ENCODE data around the gene GRIK1. TPM values are rescaled to one million over a fixed set of nuclear protein-coding genes. Genes with fewer than 3 reads are reported as not detected.

Gene GRIK1
- polyA plus RNA-seq, 1 donor from 2014 or later: 8.7 TPM

DNA sequence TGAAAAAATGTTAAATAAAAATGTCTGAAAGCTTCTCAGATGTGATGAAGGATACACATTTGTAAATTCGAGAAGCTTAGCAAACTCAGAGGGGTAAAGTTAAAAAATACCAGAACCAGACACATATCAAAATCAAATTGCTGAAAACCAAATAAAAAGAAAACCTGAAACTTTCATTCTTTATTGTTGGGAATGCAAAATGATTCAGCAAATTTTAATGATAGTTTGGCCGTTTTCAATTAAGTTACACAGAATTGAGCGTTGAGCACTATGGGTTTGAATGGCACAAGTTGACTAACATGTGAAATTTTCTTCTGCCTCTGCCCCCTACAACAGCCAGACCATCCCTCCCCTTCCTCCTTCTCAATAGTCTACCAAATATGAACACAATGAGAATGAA lies 33.5 kb upstream of the GRIK1 start:
- H3K9me2 ChIP-seq (ENCODE audit: insufficient read depth, low read length): no peaks in the 10 kb centered on the region
- no peaks in the 10 kb centered on the region for H3K9me3 ChIP-seq (ENCODE audit: low read length)
- no peak overlapping the region for H3K27ac ChIP-seq (ENCODE audit: low read length)
- H3F3A ChIP-seq (ENCODE audit: insufficient read depth, low read length, poor library complexity, severe bottlenecking): no peaks in the 10 kb centered on the region
- H3K27me3 ChIP-seq (ENCODE audit: insufficient read depth, low read depth, low read length): no peaks in the 10 kb centered on the region
- no peaks in the 10 kb centered on the region for H4K20me1 ChIP-seq (ENCODE audit: insufficient read depth)
- no peaks in the 10 kb centered on the region for H3K79me2 ChIP-seq (replicated peaks; ENCODE audit: insufficient read depth, low read length)
- TF ChIP-seq, protein P1, sequence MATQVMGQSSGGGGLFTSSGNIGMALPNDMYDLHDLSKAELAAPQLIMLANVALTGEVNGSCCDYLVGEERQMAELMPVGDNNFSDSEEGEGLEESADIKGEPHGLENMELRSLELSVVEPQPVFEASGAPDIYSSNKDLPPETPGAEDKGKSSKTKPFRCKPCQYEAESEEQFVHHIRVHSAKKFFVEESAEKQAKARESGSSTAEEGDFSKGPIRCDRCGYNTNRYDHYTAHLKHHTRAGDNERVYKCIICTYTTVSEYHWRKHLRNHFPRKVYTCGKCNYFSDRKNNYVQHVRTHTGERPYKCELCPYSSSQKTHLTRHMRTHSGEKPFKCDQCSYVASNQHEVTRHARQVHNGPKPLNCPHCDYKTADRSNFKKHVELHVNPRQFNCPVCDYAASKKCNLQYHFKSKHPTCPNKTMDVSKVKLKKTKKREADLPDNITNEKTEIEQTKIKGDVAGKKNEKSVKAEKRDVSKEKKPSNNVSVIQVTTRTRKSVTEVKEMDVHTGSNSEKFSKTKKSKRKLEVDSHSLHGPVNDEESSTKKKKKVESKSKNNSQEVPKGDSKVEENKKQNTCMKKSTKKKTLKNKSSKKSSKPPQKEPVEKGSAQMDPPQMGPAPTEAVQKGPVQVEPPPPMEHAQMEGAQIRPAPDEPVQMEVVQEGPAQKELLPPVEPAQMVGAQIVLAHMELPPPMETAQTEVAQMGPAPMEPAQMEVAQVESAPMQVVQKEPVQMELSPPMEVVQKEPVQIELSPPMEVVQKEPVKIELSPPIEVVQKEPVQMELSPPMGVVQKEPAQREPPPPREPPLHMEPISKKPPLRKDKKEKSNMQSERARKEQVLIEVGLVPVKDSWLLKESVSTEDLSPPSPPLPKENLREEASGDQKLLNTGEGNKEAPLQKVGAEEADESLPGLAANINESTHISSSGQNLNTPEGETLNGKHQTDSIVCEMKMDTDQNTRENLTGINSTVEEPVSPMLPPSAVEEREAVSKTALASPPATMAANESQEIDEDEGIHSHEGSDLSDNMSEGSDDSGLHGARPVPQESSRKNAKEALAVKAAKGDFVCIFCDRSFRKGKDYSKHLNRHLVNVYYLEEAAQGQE (IDR thresholded peaks at IDR 0.05; ENCODE audit: borderline replicate concordance): no peak
- no peak for TF ChIP-seq EZH2 (IDR thresholded peaks at IDR 0.05; ENCODE audit: borderline replicate concordance, insufficient read depth, low read length, poor library complexity, severe bottlenecking)
- TF ChIP-seq, protein P2, sequence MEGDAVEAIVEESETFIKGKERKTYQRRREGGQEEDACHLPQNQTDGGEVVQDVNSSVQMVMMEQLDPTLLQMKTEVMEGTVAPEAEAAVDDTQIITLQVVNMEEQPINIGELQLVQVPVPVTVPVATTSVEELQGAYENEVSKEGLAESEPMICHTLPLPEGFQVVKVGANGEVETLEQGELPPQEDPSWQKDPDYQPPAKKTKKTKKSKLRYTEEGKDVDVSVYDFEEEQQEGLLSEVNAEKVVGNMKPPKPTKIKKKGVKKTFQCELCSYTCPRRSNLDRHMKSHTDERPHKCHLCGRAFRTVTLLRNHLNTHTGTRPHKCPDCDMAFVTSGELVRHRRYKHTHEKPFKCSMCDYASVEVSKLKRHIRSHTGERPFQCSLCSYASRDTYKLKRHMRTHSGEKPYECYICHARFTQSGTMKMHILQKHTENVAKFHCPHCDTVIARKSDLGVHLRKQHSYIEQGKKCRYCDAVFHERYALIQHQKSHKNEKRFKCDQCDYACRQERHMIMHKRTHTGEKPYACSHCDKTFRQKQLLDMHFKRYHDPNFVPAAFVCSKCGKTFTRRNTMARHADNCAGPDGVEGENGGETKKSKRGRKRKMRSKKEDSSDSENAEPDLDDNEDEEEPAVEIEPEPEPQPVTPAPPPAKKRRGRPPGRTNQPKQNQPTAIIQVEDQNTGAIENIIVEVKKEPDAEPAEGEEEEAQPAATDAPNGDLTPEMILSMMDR (IDR thresholded peaks at IDR 0.05; ENCODE audit: poor library complexity, severe bottlenecking): no peak
- no peak for TF ChIP-seq MXI1 (conservative IDR thresholded peaks at IDR 0.05; ENCODE audit: poor library complexity, severe bottlenecking)
- no peak for TF ChIP-seq RAD21 (conservative IDR thresholded peaks at IDR 0.05)
- no peak for TF ChIP-seq POLR2AphosphoS5 (IDR thresholded peaks at IDR 0.05)
- TF ChIP-seq TAF1 (IDR thresholded peaks at IDR 0.05; ENCODE audit: low read depth): no peak
- TF ChIP-seq SMC3 (conservative IDR thresholded peaks at IDR 0.05; ENCODE audit: poor library complexity): no peak
- no peak for TF ChIP-seq EP300 (conservative IDR thresholded peaks at IDR 0.05; ENCODE audit: poor library complexity, severe bottlenecking)
- no peak overlapping the region for H3K4me3 ChIP-seq (ENCODE audit: low read length)
- no peak overlapping the region for H2AFZ ChIP-seq (ENCODE audit: low read depth, low read length)
- no peak overlapping the region for H3K4me2 ChIP-seq (ENCODE audit: low read length)
- H3K9ac ChIP-seq (ENCODE audit: low read length): no peak overlapping the region
- no peaks in the 10 kb centered on the region for H3K36me3 ChIP-seq (ENCODE audit: insufficient read depth, low read length)

DNA sequence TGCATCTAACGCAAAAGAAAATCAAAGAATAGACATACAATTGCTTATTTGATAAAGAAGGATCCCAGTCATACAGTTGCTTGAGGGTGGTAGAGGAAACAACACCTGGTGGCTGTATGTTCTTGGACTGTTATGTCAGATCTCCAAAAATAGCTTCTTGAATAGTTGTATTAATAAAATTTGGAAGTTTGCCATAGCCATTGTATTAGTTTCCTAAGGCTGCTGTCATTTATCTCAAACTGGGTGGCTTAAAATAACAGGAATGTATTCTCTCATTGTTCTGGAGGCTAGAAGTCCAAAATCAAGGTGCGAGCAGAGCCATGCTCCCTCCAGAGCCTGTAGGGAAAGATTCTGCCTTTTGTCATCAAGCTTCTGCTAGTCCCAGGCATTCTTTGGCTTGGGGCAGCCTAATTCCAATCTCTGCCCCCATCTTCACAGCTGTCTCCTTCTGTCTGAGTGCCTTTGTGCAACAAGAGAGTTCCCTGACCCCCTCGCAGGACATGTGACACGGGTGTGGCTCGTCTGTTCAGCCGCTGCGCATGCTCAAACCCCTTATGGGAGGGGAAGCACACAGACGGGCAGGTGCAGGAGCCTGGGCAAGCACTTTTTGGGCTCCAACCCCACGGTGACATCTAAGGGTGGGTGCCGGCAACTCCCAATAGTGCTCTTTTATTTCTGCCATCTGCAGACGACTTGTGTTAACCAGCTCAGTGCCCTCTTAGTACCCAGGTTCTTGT lies 21.7 kb upstream of the GRIK1 start:
- Histone ChIP-seq H3K9me2 (ENCODE audit: insufficient read depth, low read length) (no peaks in the 10 kb centered on the region), H3K9me3 (ENCODE audit: low read length) (no peaks in the 10 kb centered on the region), H3K27me3 (ENCODE audit: insufficient read depth, low read depth, low read length) (no peaks in the 10 kb centered on the region), H2AFZ (ENCODE audit: low read depth, low read length) (no peak overlapping the region), H4K20me1 (ENCODE audit: insufficient read depth) (no peaks in the 10 kb centered on the region), H3K36me3 (ENCODE audit: insufficient read depth, low read length) (no peaks in the 10 kb centered on the region), H3K79me2 (replicated peaks; ENCODE audit: insufficient read depth, low read length) (no peaks in the 10 kb centered on the region), H3K4me2 (ENCODE audit: low read length) (no peak overlapping the region), H3K4me3 (ENCODE audit: low read length) (no peak overlapping the region), H3F3A (ENCODE audit: insufficient read depth, low read length, poor library complexity, severe bottlenecking) (no peaks in the 10 kb centered on the region), H3K9ac (ENCODE audit: low read length) (no peak overlapping the region), H3K27ac (ENCODE audit: low read length) (no peak overlapping the region)
- TF ChIP-seq RAD21 (conservative IDR thresholded peaks at IDR 0.05) (no peak), EZH2 (IDR thresholded peaks at IDR 0.05; ENCODE audit: borderline replicate concordance, insufficient read depth, low read length, poor library complexity, severe bottlenecking) (no peak), POLR2AphosphoS5 (IDR thresholded peaks at IDR 0.05) (no peak), SMC3 (conservative IDR thresholded peaks at IDR 0.05; ENCODE audit: poor library complexity) (no peak), MXI1 (conservative IDR thresholded peaks at IDR 0.05; ENCODE audit: poor library complexity, severe bottlenecking) (no peak), TAF1 (IDR thresholded peaks at IDR 0.05; ENCODE audit: low read depth) (no peak), EP300 (conservative IDR thresholded peaks at IDR 0.05; ENCODE audit: poor library complexity, severe bottlenecking) (no peak)
- TF ChIP-seq, protein P1 (IDR thresholded peaks at IDR 0.05; ENCODE audit: borderline replicate concordance): no peak
- TF ChIP-seq, protein P2 (IDR thresholded peaks at IDR 0.05; ENCODE audit: poor library complexity, severe bottlenecking): no peak
